Vagina (tissue), 2 donors: ENCODE results near the gene ZNF514. TPM values are rescaled to one million over a fixed set of nuclear protein-coding genes. Genes with fewer than 3 reads are reported as not detected.
A peak's percentile ranks its signal among the peaks of the same experiment; 100 is the strongest.

Experiments
- DNase-seq, 2 donors: peaks; one replicate each; pipeline ENCODE4 v3.0.0-alpha.2; 2017; ENCODE audit errors: extremely low spot score in 2 of 2
- H3K27ac ChIP-seq: fragments of 200-600 bp; sonication (generic); one replicate; pipeline ENCODE4 v1.5.1; 2019
- H3K27me3 ChIP-seq: fragments of 200-600 bp; sonication (generic); one replicate; pipeline ENCODE4 v1.5.1; 2019
- H3K36me3 ChIP-seq, 2 donors: fragments of 200-600 bp; sonication (generic); one replicate each; pipeline ENCODE4 v1.5.1; 2017 to 2019
- H3K4me1 ChIP-seq: fragments of 200-600 bp; sonication (generic); one replicate; pipeline ENCODE4 v1.5.1; 2019
- H3K4me3 ChIP-seq, 2 donors: fragments of 200-600 bp; sonication (generic); 1 replicate in 1 of 2; 2 replicates in 1 of 2; pipeline ENCODE4 v1.5.1; 2016 to 2019
- H3K9me3 ChIP-seq: fragments of 200-600 bp; sonication (generic); one replicate; pipeline ENCODE4 v1.5.1; 2019
- CTCF ChIP-seq, 3 experiments: fragments of 450-650 bp in 2 of 3; fragments of 200-600 bp in 1 of 3; sonication (generic) in 1 of 3; IDR thresholded peaks; one replicate each; pipeline ENCODE4 v1.5.1; 2017 to 2019; ENCODE audit warnings: antibody characterized with exemption in 3 of 3, mild to moderate bottlenecking in 2 of 3, moderate library complexity in 2 of 3
- POLR2A ChIP-seq, 2 donors: fragments of 450-650 bp; IDR thresholded peaks; one replicate each; pipeline ENCODE4 v1.6.1; 2017; ENCODE audit warnings: antibody characterized with exemption in 2 of 2, mild to moderate bottlenecking in 2 of 2, moderate library complexity in 2 of 2
- POLR2AphosphoS5 ChIP-seq, 2 donors: sonication (generic); formaldehyde crosslinking; IDR thresholded peaks; one replicate each; pipeline ENCODE4 v1.9.0; 2017; ENCODE audit warnings: antibody characterized with exemption in 2 of 2, mild to moderate bottlenecking in 2 of 2, low read depth in 1 of 2; ENCODE audit not compliant: insufficient read depth in 1 of 2
- intact Hi-C: fragments of 100-400 bp; cut with DNase I; formaldehyde crosslinking; loops from one replicate; pipeline ENCODE4 v1.15.1; 2023
- total RNA-seq: library from RNA; depleted of rRNA; stranded (reverse); fragments of >200 nt; gene quantifications from one replicate; pipeline ENCODE4 v1.2.3, GENCODE V29; 2016

The ZNF514 gene
- total RNA-seq, 1 donor from 2014 or later = 14.0 TPM

GRCh38 chr2:95181774-95182173 is 22.1 kb upstream of the ZNF514 start:
- intact Hi-C loops = no loop called here
- H3K27ac ChIP-seq = no peak overlapping the region
- H3K9me3 ChIP-seq = no peaks in the 10 kb centered on the region
- H3K27me3 ChIP-seq = no peaks in the 10 kb centered on the region
- TF ChIP-seq CTCF (IDR thresholded peaks at IDR 0.05) (no peak), POLR2AphosphoS5 (IDR thresholded peaks at IDR 0.05; ENCODE audit: insufficient read depth in 1 of 2, low read depth in 1 of 2) (no peak), POLR2A (IDR thresholded peaks at IDR 0.05) (no peak)
- DNase-seq = no peak
- no peaks in the 10 kb centered on the region for H3K4me1 ChIP-seq
- no peak overlapping the region for H3K4me3 ChIP-seq
- peaks cover 0 to 51% of the 10 kb centered on the region in 2 donors for H3K36me3 ChIP-seq

- Histone ChIP-seq H3K27ac (no peak overlapping the region), H3K27me3 (no peaks in the 10 kb centered on the region), H3K36me3 (peaks cover 0 to 56% of the 10 kb centered on the region in 2 donors), H3K9me3 (no peaks in the 10 kb centered on the region), H3K4me1 (no peaks in the 10 kb centered on the region), H3K4me3 (no peak overlapping the region)
- no peak for DNase-seq
- TF ChIP-seq CTCF (IDR thresholded peaks at IDR 0.05) = no peak
- no peak for TF ChIP-seq POLR2AphosphoS5 (IDR thresholded peaks at IDR 0.05; ENCODE audit: insufficient read depth in 1 of 2, low read depth in 1 of 2)
- no peak for TF ChIP-seq POLR2A (IDR thresholded peaks at IDR 0.05)
- intact Hi-C loops = no loop called here
Measured at GRCh38 chr2:95179451-95179850, 19.8 kb upstream of the ZNF514 start.

- intact Hi-C loops = no loop called here
- H3K9me3 ChIP-seq = no peaks in the 10 kb centered on the region
Measured at GRCh38 chr2:95174031-95174542, 14.4 kb upstream of the ZNF514 start.

GRCh38 chr2:95171902-95172301 is 12.3 kb upstream of the ZNF514 start:
- peaks cover 0 to 5% of the 10 kb centered on the region in 2 donors for H3K36me3 ChIP-seq
- no peak for DNase-seq
- no peaks in the 10 kb centered on the region for H3K27me3 ChIP-seq
- peaks cover 1% of the 10 kb centered on the region for H3K4me1 ChIP-seq
- no peaks in the 10 kb centered on the region for H3K9me3 ChIP-seq
- no peak overlapping the region for H3K27ac ChIP-seq
- no peak overlapping the region for H3K4me3 ChIP-seq
- TF ChIP-seq POLR2AphosphoS5 (IDR thresholded peaks at IDR 0.05; ENCODE audit: insufficient read depth in 1 of 2, low read depth in 1 of 2) (no peak), CTCF (IDR thresholded peaks at IDR 0.05) (no peak)
- intact Hi-C loops = no loop called here

More at GRCh38 chr2:95174031-95174542, 14.4 kb upstream of the ZNF514 start:
- Histone ChIP-seq H3K27me3 (no peaks in the 10 kb centered on the region), H3K36me3 (peaks cover 0 to 16% of the 10 kb centered on the region in 2 donors), H3K27ac (no peak overlapping the region), H3K4me3 (no peak overlapping the region), H3K4me1 (no peaks in the 10 kb centered on the region)
- TF ChIP-seq CTCF (IDR thresholded peaks at IDR 0.05) (no peak), POLR2A (IDR thresholded peaks at IDR 0.05) (no peak), POLR2AphosphoS5 (IDR thresholded peaks at IDR 0.05; ENCODE audit: insufficient read depth in 1 of 2, low read depth in 1 of 2) (no peak)
- DNase-seq = no peak

GRCh38 chr2:95166065-95166763 is 6.6 kb upstream of the ZNF514 start:
- H3K27ac ChIP-seq = peak overlapping the region; percentile 86
- H3K27me3 ChIP-seq = no peaks in the 10 kb centered on the region
- intact Hi-C loops = no loop called here
- H3K4me1 ChIP-seq = peaks cover 25% of the 10 kb centered on the region
- DNase-seq = no peak
- no peaks in the 10 kb centered on the region for H3K36me3 ChIP-seq
- H3K4me3 ChIP-seq = peak overlapping the region; percentile 62 to 75
- TF ChIP-seq POLR2A (IDR thresholded peaks at IDR 0.05) (no peak), POLR2AphosphoS5 (IDR thresholded peaks at IDR 0.05; ENCODE audit: insufficient read depth in 1 of 2, low read depth in 1 of 2) (no peak), CTCF (IDR thresholded peaks at IDR 0.05) (no peak)
- H3K9me3 ChIP-seq = no peaks in the 10 kb centered on the region
